HUDEP-2 (cell line): ENCODE results near the gene GPR25.

Experiments
- DNase-seq, 76 experiments: peaks; one replicate each; lab custom pipeline; 2025; ENCODE audit not compliant: unreplicated experiment in 76 of 76; lab: John Stamatoyannopoulos, UW

The GPR25 gene

GRCh38 chr1:200873116-200873670 lies 412 bp downstream of the GPR25 start:
- no peak for DNase-seq

GRCh38 chr1:200873671-200874397 lies 1.1 kb downstream of the GPR25 start:
- DNase-seq: no peak

GRCh38 chr1:200874694-200875093 lies 1.9 kb downstream of the GPR25 start:
- DNase-seq: no peak

- DNase-seq: no peak
These were observed 2.6 kb downstream of the GPR25 start for GRCh38 chr1:200875416-200875815.

- DNase-seq: no peak
These were observed 4.2 kb downstream of the GPR25 start for GRCh38 chr1:200877010-200877409.

GRCh38 chr1:200877839-200878551 lies 5.2 kb downstream of the GPR25 start:
- DNase-seq: no peak

GRCh38 chr1:200880212-200880611 lies 7.4 kb downstream of the GPR25 start:
- DNase-seq: no peak

- DNase-seq: no peak
These were observed 10.3 kb downstream of the GPR25 start for GRCh38 chr1:200883118-200883517.

GRCh38 chr1:200885623-200886402 lies 13.0 kb downstream of the GPR25 start:
- no peak for DNase-seq

GRCh38 chr1:200886594-200886993 lies 13.8 kb downstream of the GPR25 start:
- DNase-seq: no peak

GRCh38 chr1:200887036-200887435 lies 14.3 kb downstream of the GPR25 start:
- DNase-seq: no peak

- DNase-seq: no peak
These were observed 15.1 kb downstream of the GPR25 start for GRCh38 chr1:200887772-200888348.

GRCh38 chr1:200888349-200888838 lies 15.6 kb downstream of the GPR25 start:
- DNase-seq: no peak

- DNase-seq: no peak
These were observed 16.8 kb downstream of the GPR25 start for GRCh38 chr1:200889571-200889970.

- DNase-seq: no peak
These were observed 17.2 kb downstream of the GPR25 start for GRCh38 chr1:200890027-200890426.

- no peak for DNase-seq
These were observed 18.3 kb downstream of the GPR25 start for GRCh38 chr1:200890818-200891773.

GRCh38 chr1:200891774-200892157 lies 19.0 kb downstream of the GPR25 start:
- no peak for DNase-seq

- no peak for DNase-seq
These were observed 19.8 kb downstream of the GPR25 start for GRCh38 chr1:200892546-200892945.

GRCh38 chr1:200892958-200893357 lies 20.2 kb downstream of the GPR25 start:
- no peak for DNase-seq
